Stimulated activated CD8-positive, alpha-beta memory T cell treated with anti-CD3 and anti-CD28 coated beads, Interleukin-12 subunit alpha, Interleukin-12 subunit beta, amount 100 ng/mL, for 1 hour (primary cell): ENCODE data around the gene HLCS.

Source experiments
- DNase-seq: peaks from one replicate; pipeline ENCODE4 v3.0.0-alpha.2; 2020; ENCODE audit warnings: low read depth

HLCS gene

DNA sequence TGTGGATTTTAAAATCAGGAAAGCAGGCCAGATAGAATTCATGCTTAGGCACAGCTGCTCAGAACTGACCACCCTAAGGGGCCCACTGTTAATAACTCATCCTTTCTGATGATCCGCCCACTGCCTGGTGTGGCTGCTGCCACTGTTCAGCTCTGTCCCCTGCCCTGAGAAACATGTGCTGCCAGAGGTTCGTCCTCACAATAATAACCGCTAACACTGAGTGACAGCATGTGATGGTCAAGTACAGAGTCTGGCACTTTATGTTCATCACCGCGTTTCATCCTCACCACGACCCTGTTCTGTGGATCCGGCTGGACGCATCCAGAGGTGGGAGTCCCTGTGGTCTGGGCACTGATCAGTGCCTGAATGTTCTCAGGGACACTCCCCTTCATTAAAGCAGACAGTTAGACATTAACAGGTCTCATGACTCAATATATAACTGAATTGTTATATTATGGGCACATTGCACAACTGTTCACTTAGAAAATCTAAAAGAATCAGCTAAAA lies 159.0 kb downstream of the HLCS start:
- DNase-seq, result no peak

DNA sequence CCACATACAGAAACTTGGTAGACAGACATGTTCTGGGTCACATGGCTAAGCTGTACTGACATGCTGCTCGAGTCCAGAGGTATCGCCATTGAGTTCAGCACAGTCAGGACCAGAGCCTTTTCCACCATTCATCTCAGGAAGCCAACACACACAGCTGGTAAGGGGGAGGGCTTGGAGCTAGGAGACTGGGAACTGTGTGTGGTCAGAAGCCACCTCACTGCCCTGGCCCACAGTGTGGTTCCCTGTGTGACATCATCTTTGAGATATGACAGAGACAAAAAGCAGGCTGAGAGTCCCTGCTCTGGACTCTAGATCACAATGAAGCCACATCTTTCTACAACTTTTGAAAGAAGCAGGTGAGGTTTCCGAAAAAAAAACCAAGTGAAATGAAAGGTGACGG lies 160.4 kb downstream of the HLCS start:
- no peak for DNase-seq

DNA sequence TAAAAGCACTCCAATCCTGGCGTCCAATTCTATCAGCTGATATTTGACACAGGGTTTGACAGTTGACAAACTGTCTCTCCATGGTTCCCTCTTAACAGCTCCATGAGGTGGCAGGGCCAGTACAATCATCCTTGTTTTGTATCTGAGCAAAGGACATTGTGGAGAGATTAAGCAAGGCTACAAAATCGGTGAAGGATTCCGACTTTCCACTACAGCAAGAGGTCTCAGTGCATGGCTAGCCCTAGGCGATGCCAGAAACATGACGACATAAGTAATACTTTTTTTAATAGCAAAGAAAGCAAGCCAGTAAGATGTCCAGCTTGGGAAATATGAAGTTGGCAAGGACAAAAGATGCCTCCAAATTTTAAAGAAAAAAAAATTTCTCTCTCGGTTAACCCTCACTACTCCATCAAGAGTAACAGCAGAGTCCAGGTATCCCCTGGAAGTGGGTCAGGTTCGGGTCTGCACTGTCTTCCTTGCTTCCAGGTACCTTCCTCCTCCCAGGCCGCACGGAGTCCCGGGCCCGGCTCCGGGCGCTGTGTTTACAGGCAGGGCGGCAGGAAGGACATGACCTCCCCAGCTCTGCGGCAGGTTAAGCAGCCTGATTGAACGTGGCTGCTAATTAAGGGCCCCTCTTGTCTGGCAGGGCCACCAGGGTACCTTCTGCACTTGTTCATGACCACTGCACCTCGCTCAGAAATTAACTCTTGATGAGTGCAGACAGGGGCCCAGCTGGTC lies 161.4 kb downstream of the HLCS start:
- no peak for DNase-seq

- no peak for DNase-seq
Observed at GRCh38 chr21:36803816-36804439, 162.5 kb downstream of the HLCS start.

DNA sequence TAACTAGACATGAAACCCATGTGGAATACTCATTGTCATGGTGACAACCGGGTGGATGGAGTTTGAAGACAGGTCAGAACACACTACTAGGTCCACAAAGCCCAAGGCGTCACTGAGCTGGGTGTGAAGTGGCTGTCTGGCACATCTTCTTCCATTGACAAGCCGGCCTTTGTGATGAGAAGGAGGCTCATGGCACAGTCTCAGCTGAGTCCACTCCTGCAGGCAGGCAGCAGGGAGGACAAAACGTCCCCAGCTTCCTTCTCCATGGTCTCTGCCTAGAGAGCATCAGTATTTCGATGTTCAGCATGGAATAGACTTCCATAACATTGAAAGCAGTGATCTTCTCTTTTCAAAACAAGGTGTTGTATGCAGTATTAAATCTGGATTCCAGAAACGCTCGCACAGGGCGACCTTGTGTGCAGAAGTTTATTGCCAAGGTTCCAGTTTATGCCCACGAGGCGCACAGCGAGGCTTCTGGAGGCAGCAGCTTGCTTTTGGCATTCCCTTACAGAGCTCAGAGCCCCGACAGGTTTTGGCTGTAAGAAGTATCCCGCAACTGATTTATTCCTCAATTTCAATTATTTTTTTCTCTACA lies 163.3 kb downstream of the HLCS start:
- DNase-seq, result no peak

DNA sequence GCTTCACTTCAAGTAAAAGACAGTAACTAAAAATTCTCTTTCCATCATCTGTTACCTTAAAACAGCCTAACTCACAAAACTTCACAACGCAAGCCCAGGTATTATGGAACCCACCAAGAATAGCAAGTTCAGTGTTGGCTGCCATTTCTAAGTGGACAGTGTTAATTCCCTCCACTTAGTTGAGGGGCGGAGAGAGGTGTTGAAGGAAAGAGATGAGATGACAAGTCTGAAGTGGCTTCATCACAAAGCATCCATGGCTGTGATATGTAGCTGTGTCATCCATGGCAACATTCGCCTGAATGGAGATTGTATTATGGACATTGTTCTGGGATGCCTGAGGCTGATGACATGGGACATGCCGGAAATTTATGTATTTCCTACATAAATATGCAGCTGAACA lies 165.7 kb downstream of the HLCS start:
- DNase-seq, result no peak

- no peak for DNase-seq
Observed at GRCh38 chr21:36799869-36800268, 166.6 kb downstream of the HLCS start.

DNA sequence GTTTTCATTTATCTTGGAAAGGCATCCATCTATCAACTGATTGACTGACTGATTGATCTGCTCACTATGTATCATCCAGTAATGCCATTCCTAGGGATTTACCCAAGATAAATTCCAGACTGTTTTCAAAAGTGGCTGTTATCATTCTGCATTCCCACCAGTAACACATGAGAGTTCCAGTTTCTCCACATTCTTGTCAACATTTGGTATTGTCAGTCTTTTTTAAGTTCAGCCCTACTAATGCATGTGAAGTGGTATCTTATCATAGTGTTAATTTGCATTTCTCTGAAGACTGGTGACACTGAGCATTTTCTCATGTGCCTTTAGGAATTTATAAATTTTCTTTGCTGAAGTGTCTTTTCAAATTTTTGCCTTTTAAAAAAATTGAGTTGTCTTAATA lies 168.0 kb downstream of the HLCS start:
- no peak for DNase-seq

DNA sequence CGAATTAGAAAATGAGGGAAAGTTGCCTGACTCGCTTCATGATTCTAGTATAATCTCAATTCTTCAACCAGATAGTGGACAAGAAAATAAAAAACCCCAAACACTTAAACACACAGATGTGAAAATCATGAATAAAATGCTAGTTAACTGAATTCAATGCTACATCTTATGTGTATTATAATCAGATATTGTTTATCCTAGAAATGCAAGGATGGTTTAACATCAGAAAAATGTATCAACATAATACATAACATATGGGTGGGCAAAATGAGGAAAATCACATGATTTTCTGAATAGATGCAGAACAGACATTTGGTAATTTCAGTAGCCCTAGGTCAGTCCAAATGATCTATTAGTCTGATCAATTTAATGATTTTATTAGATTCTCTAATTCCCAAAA lies 170.4 kb downstream of the HLCS start:
- DNase-seq, result no peak

- DNase-seq, result no peak
Observed at GRCh38 chr21:36792505-36792967, 173.9 kb downstream of the HLCS start.

DNA sequence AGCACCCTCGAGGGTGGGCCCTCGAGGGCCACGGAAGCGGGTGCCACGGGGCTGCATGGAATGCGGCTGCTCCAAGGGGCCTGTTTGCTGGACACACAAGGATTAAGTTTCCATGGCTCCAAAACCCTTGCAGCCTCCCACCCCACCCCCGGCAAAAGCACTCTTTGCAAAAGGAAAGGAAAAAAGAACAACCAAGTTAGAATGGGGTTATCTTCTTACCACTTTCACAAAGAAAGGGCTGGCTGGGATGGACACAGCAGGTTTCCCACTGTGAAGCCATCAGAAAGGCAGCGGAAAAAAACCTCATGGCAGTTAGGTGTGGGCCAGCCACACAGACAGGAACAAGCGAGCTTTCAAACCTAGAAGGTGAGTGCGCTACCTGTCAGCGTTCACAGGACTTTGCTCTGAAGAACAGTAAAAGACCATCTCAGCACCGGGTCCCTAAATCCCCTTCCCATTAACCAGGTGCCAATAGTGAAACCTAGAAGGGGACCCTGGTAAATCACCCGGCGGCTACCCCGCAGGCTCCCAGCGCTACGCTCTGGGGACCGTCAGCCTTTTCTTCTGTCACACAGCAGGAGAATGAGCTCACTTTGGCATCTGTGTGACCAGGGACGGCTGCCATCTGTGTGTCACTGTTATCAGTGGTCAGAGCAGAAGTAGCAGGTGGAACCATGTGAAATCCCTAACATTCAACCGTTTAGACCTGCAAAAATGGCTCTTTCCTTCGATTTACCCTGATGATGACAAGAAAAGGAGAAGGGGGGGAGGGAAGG lies 174.6 kb downstream of the HLCS start:
- no peak for DNase-seq

GRCh38 chr21:36791180-36791579 lies 175.3 kb downstream of the HLCS start:
- no peak for DNase-seq

DNA sequence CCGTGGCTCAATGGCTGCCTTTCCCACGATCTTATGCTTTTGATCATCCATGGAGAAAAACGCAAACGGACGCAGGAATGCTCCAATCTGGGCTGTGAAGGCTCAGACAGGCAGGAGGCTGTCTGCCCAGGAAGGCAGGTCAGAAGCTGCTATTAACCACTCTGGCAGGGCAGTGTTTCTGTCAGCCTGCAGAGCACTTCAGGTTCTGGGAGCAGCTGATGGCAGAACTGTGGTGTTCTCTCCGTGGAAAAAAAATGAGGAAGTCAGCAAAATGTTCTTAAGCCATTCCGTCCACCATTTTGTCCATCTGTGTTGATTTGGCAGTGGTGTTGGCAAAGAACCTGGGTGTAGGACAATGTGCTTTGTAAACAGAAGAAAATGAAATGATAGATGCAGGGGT lies 175.9 kb downstream of the HLCS start:
- DNase-seq, result no peak

- DNase-seq, result no peak
Observed at GRCh38 chr21:36788120-36788638, 178.3 kb downstream of the HLCS start.

DNA sequence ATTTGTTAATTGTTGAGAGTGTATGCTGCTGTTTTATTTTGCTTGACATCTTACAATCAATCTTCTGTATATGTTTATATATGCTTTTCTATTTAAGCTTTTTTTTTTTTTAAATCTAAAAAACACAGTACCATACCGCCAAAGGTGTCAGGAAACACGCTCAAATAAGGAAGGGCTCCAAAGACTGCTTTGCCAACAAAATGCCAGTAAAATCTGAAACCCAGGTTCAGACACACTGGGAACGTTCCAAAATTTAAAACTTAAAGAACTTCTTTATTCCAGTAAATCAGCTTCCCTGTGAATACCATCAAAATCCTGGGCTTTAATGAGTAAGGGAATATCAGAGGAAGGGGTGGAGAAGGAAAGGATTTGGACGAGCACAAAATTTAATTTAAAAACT lies 180.3 kb downstream of the HLCS start:
- no peak for DNase-seq

DNA sequence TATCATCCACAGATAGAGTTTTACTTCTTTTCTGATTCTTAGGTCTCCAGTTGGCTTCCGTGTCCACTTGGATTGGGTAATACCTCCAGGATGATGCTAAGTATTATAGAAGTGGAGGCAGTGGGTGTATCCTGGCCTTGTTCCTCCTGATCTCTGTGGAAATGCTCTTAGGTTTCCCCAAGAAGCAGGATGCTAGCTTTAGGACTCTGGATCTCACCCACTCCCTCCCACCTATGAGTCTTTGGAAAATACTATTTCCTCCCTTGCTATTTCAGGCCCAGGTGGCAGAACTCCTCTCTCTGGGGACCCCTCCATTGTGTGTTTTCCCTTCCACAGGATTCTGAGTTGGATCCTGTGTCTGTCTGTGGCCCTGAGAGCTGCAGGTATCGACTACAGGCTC lies 180.9 kb downstream of the HLCS start:
- DNase-seq, result no peak

GRCh38 chr21:36784947-36785346 lies 181.5 kb downstream of the HLCS start:
- DNase-seq, result no peak

- DNase-seq, result no peak
Observed at GRCh38 chr21:36783612-36784374, 182.7 kb downstream of the HLCS start.

- DNase-seq, result no peak
Observed at GRCh38 chr21:36780861-36781260, 185.6 kb downstream of the HLCS start.

GRCh38 chr21:36776981-36777617 lies 189.4 kb downstream of the HLCS start:
- no peak for DNase-seq

DNA sequence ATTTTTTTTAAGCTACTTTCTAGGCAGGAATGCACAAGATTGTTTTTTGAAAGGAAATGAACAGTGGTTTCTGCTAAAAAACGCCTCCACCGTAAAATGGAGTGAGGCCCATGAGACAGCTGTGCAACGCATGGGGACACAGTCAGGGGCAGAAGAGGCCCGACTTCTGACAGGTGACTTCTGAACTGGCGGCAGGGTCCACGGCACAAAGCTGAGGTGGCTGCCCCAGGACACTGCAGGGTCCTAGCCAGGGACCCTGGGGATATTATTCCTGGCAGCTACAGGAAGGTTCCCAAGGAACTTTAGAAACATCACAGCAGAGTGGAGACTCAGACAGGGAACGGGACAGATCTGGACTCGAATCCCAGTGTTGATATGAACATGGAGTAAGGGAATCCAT lies 192.5 kb downstream of the HLCS start:
- DNase-seq, result no peak
